HCT116 (cell line): Measurements from ENCODE around the gene FOXP1. TPM values are rescaled to one million over a fixed set of nuclear protein-coding genes. Genes with fewer than 3 reads are reported as not detected.

Source experiments
- ATAC-seq: fragments of 200-7000 bp; cut with Tn5 transposase; 2 replicates; pipeline ENCODE4 v1.9.1; 2020; ENCODE audit warnings: mild to moderate bottlenecking, moderate library complexity
- BruUV-seq: library from RNA; stranded (reverse); fragments of 400-500 nt; replicated peaks from 2 replicates; lab custom pipeline; 2021; lab: Mats Ljungman, UMichigan
- CTCF ChIA-PET: fragments of 300-600 bp; sonication (Branson Sonifier 250); formaldehyde crosslinking; loops from one replicate; lab custom pipeline; 2021; ENCODE audit warnings: antibody characterized with exemption; lab: Charles Lee
- POLR2A ChIA-PET: fragments of 300-600, 350-600 bp; sonication (Branson Sonifier 250); formaldehyde crosslinking; loops from one replicate; lab custom pipeline; 2021; ENCODE audit warnings: antibody characterized with exemption; lab: Charles Lee
- RAD21 ChIA-PET, 2 experiments: fragments of 300-600 bp; sonication (Branson Sonifier 250); formaldehyde crosslinking; loops; one replicate each; lab custom pipeline; 2023; ENCODE audit warnings: low total read pairs in 2 of 2; ENCODE audit not compliant: uncharacterized antibody in 2 of 2, unreplicated experiment in 2 of 2, low non-redundant PET in 1 of 2; lab: Charles Lee
- DNase-seq: peaks from one replicate; pipeline ENCODE4 v3.0.0-alpha.2; 2010; ENCODE audit warnings: low read depth, low spot score
- H2AFZ ChIP-seq: fragments of 200-600 bp; shearing (Covaris generic), sonication (generic); 2 replicates; pipeline ENCODE4 v1.6.1; 2017; ENCODE audit warnings: low read depth, mixed run types, mixed read lengths, antibody characterized with exemption, low read length; ENCODE audit not compliant: poor library complexity, severe bottlenecking
- H3K27ac ChIP-seq: 2 replicates; pipeline ENCODE4 v1.5.1; 2012; ENCODE audit warnings: low read depth, low read length
- H3K27me3 ChIP-seq: fragments of 200-600 bp; sonication (generic); 2 replicates; pipeline ENCODE4 v1.6.1; 2016; ENCODE audit warnings: mixed run types, low read length, mixed read lengths; ENCODE audit not compliant: insufficient read depth
- H3K36me3 ChIP-seq, 2 experiments: fragments of 200-500 bp in 1 of 2; fragments of 200-600 bp in 1 of 2; sonication (Bioruptor generic) in 1 of 2; sonication (generic) in 1 of 2; 2 replicates each; pipeline versions ENCODE4 v1.5.1 to v1.6.1; 2014 to 2016; ENCODE audit warnings: low read length in 2 of 2, inconsistent platforms in 1 of 2, mixed read lengths in 1 of 2, mixed run types in 1 of 2; ENCODE audit not compliant: insufficient read depth in 2 of 2, control insufficient read depth in 1 of 2
- H3K4me1 ChIP-seq, 2 experiments: fragments of 200-600 bp in 1 of 2; sonication (generic) in 1 of 2; 2 replicates each; pipeline versions ENCODE4 v1.5.1 to v1.6.1; 2012 to 2017; ENCODE audit warnings: low read length in 2 of 2, inconsistent platforms in 1 of 2, mild to moderate bottlenecking in 1 of 2, mixed read lengths in 1 of 2, mixed run types in 1 of 2, moderate library complexity in 1 of 2; ENCODE audit not compliant: insufficient read depth in 2 of 2, control insufficient read depth in 1 of 2
- H3K4me2 ChIP-seq: fragments of 200-600 bp; sonication (generic); 2 replicates; pipeline ENCODE4 v1.6.1; 2017; ENCODE audit warnings: mixed run types, low read length, mixed read lengths
- H3K4me3 ChIP-seq, 2 experiments: fragments of 200-600 bp in 1 of 2; sonication (generic) in 1 of 2; replicated peaks in 1 of 2; 2 replicates each; pipeline ENCODE4 v1.5.1; 2011 to 2016; ENCODE audit warnings: low read length in 2 of 2, control low read depth in 1 of 2, low read depth in 1 of 2, mild to moderate bottlenecking in 1 of 2, mixed read lengths in 1 of 2, mixed run types in 1 of 2
- H3K79me2 ChIP-seq: fragments of 200-600 bp; sonication (generic); 2 replicates; pipeline ENCODE4 v1.6.1; 2017; ENCODE audit warnings: mild to moderate bottlenecking, mixed run types, low read length, moderate library complexity, mixed read lengths; ENCODE audit not compliant: insufficient read depth
- H3K9ac ChIP-seq: fragments of 200-600 bp; sonication (generic); 2 replicates; pipeline ENCODE4 v1.6.1; 2016; ENCODE audit warnings: low read length, mixed read lengths
- H3K9me2 ChIP-seq: fragments of 200-600 bp; sonication (generic), shearing (Covaris generic); 2 replicates; pipeline ENCODE4 v1.6.1; 2017; ENCODE audit warnings: mixed run types, mild to moderate bottlenecking, moderate library complexity; ENCODE audit not compliant: insufficient read depth
- H3K9me3 ChIP-seq, 2 experiments: fragments of 200-500 bp in 1 of 2; fragments of 200-600 bp in 1 of 2; sonication (Bioruptor generic) in 1 of 2; sonication (generic) in 1 of 2; 2 replicates each; pipeline ENCODE4 v1.6.1; 2014 to 2017; ENCODE audit warnings: low read length in 2 of 2, mixed read lengths in 2 of 2, inconsistent platforms in 1 of 2, low read depth in 1 of 2, mild to moderate bottlenecking in 1 of 2, mixed run types in 1 of 2, moderate library complexity in 1 of 2; ENCODE audit not compliant: control insufficient read depth in 1 of 2, insufficient read depth in 1 of 2
- H4K20me1 ChIP-seq: fragments of 200-600 bp; sonication (generic), shearing (Covaris generic); 2 replicates; pipeline ENCODE4 v1.6.1; 2017; ENCODE audit warnings: mixed run types, mild to moderate bottlenecking, moderate library complexity; ENCODE audit not compliant: insufficient read depth
- CBX3 ChIP-seq: IDR thresholded peaks from 2 replicates; pipeline ENCODE4 v1.6.1; 2012; ENCODE audit warnings: low read depth
- CEBPB ChIP-seq: IDR thresholded peaks from 2 replicates; pipeline ENCODE4 v1.6.1; 2012; ENCODE audit warnings: low read depth
- CTCF ChIP-seq, 3 experiments: fragments of 200-600 bp in 1 of 3; sonication (generic) in 1 of 3; IDR thresholded peaks in 2 of 3; conservative IDR thresholded peaks in 1 of 3; 2 replicates each; pipeline ENCODE4 v1.5.1; 2012 to 2017; ENCODE audit warnings: low read depth in 2 of 3, low read length in 2 of 3, antibody characterized with exemption in 1 of 3, borderline replicate concordance in 1 of 3, control low read depth in 1 of 3, mild to moderate bottlenecking in 1 of 3, mixed read lengths in 1 of 3, mixed run types in 1 of 3, moderate library complexity in 1 of 3; ENCODE audit not compliant: insufficient read depth in 1 of 3
- EGR1 ChIP-seq: IDR thresholded peaks from 2 replicates; pipeline ENCODE4 v1.6.1; 2012; ENCODE audit warnings: low read depth
- EZH2 ChIP-seq: fragments of 200-600 bp; sonication (generic); IDR thresholded peaks from 2 replicates; pipeline ENCODE4 v1.6.1; 2017; ENCODE audit warnings: antibody characterized with exemption, mixed run types
- EZH2phosphoT487 ChIP-seq: fragments of 200-600 bp; IDR thresholded peaks from 2 replicates; pipeline ENCODE4 v1.6.1; 2018; ENCODE audit warnings: antibody characterized with exemption, borderline replicate concordance
- JUND ChIP-seq: IDR thresholded peaks from 2 replicates; pipeline ENCODE4 v1.6.1; 2012
- MAX ChIP-seq: IDR thresholded peaks from 2 replicates; pipeline ENCODE4 v1.6.1; 2012
- POLR2A ChIP-seq: IDR thresholded peaks from 2 replicates; pipeline ENCODE4 v1.7.0; 2011; ENCODE audit warnings: borderline replicate concordance; ENCODE audit not compliant: insufficient read depth, insufficient read length; ENCODE audit errors: extremely low read depth
- POLR2AphosphoS5 ChIP-seq: IDR thresholded peaks from 2 replicates; pipeline ENCODE4 v1.6.1; 2011; ENCODE audit warnings: mild to moderate bottlenecking, low read depth, low read length, moderate library complexity
- SP1 ChIP-seq: IDR thresholded peaks from 2 replicates; pipeline ENCODE4 v1.6.1; 2012; ENCODE audit warnings: low read depth
- SRF ChIP-seq: IDR thresholded peaks from 2 replicates; pipeline ENCODE4 v1.6.1; 2012; ENCODE audit warnings: low read depth
- YY1 ChIP-seq: IDR thresholded peaks from 2 replicates; pipeline ENCODE4 v1.6.1; 2011; ENCODE audit warnings: low read length, low read depth, moderate library complexity, mild to moderate bottlenecking; ENCODE audit not compliant: insufficient replicate concordance; ENCODE audit errors: extremely low read depth
- ZFX ChIP-seq: fragments of 450-650 bp; IDR thresholded peaks from 2 replicates; pipeline ENCODE4 v1.6.1; 2017
- ZNF274 ChIP-seq: fragments of 200-500 bp; sonication (Bioruptor generic); IDR thresholded peaks from 2 replicates; pipeline ENCODE4 v1.6.1; 2014; ENCODE audit warnings: mild to moderate bottlenecking, low read depth, low read length, inconsistent platforms
- intact Hi-C: fragments of 100-400 bp; cut with micrococcal nuclease; formaldehyde crosslinking; loops from 2 replicates; pipeline ENCODE4 v1.10.0; 2022
- total RNA-seq: library from RNA; stranded (reverse); gene quantifications from one replicate; pipeline ENCODE4 v1.2.1, GENCODE V29; 2021; ENCODE audit not compliant: unreplicated experiment
- TF ChIP-seq, protein P1 (sequence below): IDR thresholded peaks from 2 replicates; pipeline ENCODE4 v1.6.1; 2012
- TF ChIP-seq, protein P2 (sequence below): IDR thresholded peaks from 2 replicates; pipeline ENCODE4 v1.6.1; 2012; ENCODE audit warnings: low read depth
- TF ChIP-seq, protein P3 (sequence below): IDR thresholded peaks from 2 replicates; pipeline ENCODE4 v1.6.1; 2011; ENCODE audit warnings: mild to moderate bottlenecking, low read length, moderate library complexity; ENCODE audit not compliant: insufficient replicate concordance; ENCODE audit errors: extremely low read depth

The FOXP1 gene
- total RNA-seq, 1 experiment from 2014 or later: 11.4 TPM

- H3K9me2 ChIP-seq: no peaks in the 10 kb centered on the region
- TF ChIP-seq ZNF274: no peak
- TF ChIP-seq, protein P1, sequence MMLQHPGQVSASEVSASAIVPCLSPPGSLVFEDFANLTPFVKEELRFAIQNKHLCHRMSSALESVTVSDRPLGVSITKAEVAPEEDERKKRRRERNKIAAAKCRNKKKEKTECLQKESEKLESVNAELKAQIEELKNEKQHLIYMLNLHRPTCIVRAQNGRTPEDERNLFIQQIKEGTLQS: no peak
- no peak for TF ChIP-seq JUND
- TF ChIP-seq SP1: no peak
- no peak for TF ChIP-seq EZH2
- TF ChIP-seq ZFX: no peak
- TF ChIP-seq EGR1: no peak
- no peak for TF ChIP-seq EZH2phosphoT487
- no peak for TF ChIP-seq MAX
- no peak for TF ChIP-seq CTCF (IDR thresholded peaks at IDR 0.05 in 2 of 3, conservative IDR thresholded peaks at IDR 0.05 in 1 of 3; ENCODE audit: borderline replicate concordance in 1 of 3, insufficient read depth in 1 of 3, low read depth in 2 of 3, low read length in 2 of 3)
- no peak for TF ChIP-seq CBX3
- TF ChIP-seq SRF: no peak
- TF ChIP-seq, protein P2, sequence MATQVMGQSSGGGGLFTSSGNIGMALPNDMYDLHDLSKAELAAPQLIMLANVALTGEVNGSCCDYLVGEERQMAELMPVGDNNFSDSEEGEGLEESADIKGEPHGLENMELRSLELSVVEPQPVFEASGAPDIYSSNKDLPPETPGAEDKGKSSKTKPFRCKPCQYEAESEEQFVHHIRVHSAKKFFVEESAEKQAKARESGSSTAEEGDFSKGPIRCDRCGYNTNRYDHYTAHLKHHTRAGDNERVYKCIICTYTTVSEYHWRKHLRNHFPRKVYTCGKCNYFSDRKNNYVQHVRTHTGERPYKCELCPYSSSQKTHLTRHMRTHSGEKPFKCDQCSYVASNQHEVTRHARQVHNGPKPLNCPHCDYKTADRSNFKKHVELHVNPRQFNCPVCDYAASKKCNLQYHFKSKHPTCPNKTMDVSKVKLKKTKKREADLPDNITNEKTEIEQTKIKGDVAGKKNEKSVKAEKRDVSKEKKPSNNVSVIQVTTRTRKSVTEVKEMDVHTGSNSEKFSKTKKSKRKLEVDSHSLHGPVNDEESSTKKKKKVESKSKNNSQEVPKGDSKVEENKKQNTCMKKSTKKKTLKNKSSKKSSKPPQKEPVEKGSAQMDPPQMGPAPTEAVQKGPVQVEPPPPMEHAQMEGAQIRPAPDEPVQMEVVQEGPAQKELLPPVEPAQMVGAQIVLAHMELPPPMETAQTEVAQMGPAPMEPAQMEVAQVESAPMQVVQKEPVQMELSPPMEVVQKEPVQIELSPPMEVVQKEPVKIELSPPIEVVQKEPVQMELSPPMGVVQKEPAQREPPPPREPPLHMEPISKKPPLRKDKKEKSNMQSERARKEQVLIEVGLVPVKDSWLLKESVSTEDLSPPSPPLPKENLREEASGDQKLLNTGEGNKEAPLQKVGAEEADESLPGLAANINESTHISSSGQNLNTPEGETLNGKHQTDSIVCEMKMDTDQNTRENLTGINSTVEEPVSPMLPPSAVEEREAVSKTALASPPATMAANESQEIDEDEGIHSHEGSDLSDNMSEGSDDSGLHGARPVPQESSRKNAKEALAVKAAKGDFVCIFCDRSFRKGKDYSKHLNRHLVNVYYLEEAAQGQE: no peak
- no peak for TF ChIP-seq YY1
- TF ChIP-seq POLR2AphosphoS5: no peak
- TF ChIP-seq POLR2A: no peak
- TF ChIP-seq, protein P3, sequence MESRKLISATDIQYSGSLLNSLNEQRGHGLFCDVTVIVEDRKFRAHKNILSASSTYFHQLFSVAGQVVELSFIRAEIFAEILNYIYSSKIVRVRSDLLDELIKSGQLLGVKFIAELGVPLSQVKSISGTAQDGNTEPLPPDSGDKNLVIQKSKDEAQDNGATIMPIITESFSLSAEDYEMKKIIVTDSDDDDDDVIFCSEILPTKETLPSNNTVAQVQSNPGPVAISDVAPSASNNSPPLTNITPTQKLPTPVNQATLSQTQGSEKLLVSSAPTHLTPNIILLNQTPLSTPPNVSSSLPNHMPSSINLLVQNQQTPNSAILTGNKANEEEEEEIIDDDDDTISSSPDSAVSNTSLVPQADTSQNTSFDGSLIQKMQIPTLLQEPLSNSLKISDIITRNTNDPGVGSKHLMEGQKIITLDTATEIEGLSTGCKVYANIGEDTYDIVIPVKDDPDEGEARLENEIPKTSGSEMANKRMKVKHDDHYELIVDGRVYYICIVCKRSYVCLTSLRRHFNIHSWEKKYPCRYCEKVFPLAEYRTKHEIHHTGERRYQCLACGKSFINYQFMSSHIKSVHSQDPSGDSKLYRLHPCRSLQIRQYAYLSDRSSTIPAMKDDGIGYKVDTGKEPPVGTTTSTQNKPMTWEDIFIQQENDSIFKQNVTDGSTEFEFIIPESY: no peak
- TF ChIP-seq CEBPB: no peak
- CTCF ChIA-PET: no interaction called here
- H3K9me3 ChIP-seq: no peaks in the 10 kb centered on the region
- intact Hi-C loops: no loop called here
- H2AFZ ChIP-seq: no peak overlapping the region
- no peaks in the 10 kb centered on the region for H3K36me3 ChIP-seq
- no peak overlapping the region for H3K9ac ChIP-seq
- BruUV-seq: no TSS peak
- ATAC-seq: no peak
- POLR2A ChIA-PET: no interaction called here
- no peaks in the 10 kb centered on the region for H3K27me3 ChIP-seq
- H3K4me1 ChIP-seq: peaks cover 0 to 5% of the 10 kb centered on the region in 2 experiments; a peak in 1 of 4 replicates
- RAD21 ChIA-PET: no interaction called here
- no peaks in the 10 kb centered on the region for H3K79me2 ChIP-seq
- DNase-seq: no peak
- H3K27ac ChIP-seq: no peak overlapping the region
- no peak overlapping the region for H3K4me3 ChIP-seq
- H4K20me1 ChIP-seq: no peaks in the 10 kb centered on the region
- no peak overlapping the region for H3K4me2 ChIP-seq
These were observed 70.4 kb downstream of the FOXP1 start for GRCh38 chr3:71513081-71513480.
